Esophagus (tissue), 2 donors: Measurements from ENCODE around the gene PPIL3. TPM values are rescaled to one million over a fixed set of nuclear protein-coding genes. Genes with fewer than 3 reads are reported as not detected.

ENCODE experiments used
- H3K27ac ChIP-seq, 2 donors: one replicate each; pipeline ENCODE4 v1.5.1; 2013; ENCODE audit warnings: low read depth in 2 of 2, mild to moderate bottlenecking in 2 of 2, inconsistent platforms in 1 of 2, low read length in 1 of 2, moderate library complexity in 1 of 2
- H3K27me3 ChIP-seq, 2 donors: one replicate each; pipeline ENCODE4 v1.6.1; 2013; ENCODE audit warnings: low read length in 2 of 2, control low read depth in 1 of 2, mild to moderate bottlenecking in 1 of 2; ENCODE audit not compliant: insufficient read depth in 2 of 2, control insufficient read depth in 1 of 2
- H3K36me3 ChIP-seq, 2 donors: one replicate each; pipeline ENCODE4 v1.6.1; 2013; ENCODE audit warnings: low read length in 1 of 2; ENCODE audit not compliant: control insufficient read depth in 2 of 2, insufficient read depth in 2 of 2
- H3K4me1 ChIP-seq, 2 donors: one replicate each; pipeline ENCODE4 v1.6.1; 2013; ENCODE audit warnings: low read length in 1 of 2; ENCODE audit not compliant: control insufficient read depth in 2 of 2, insufficient read depth in 2 of 2
- H3K4me3 ChIP-seq, 2 donors: one replicate each; pipeline ENCODE4 v1.5.1; 2013; ENCODE audit warnings: low read length in 2 of 2, mild to moderate bottlenecking in 2 of 2, low read depth in 1 of 2, moderate library complexity in 1 of 2
- H3K9me3 ChIP-seq, 2 donors: one replicate each; pipeline ENCODE4 v1.6.1; 2013; ENCODE audit warnings: mild to moderate bottlenecking in 2 of 2, low read depth in 1 of 2, low read length in 1 of 2, moderate library complexity in 1 of 2; ENCODE audit not compliant: control insufficient read depth in 2 of 2, insufficient read depth in 1 of 2
- WGBS, 2 donors: extraction: QIAGEN DNeasy Blood & Tissue Kit; methylation state at CpG; one replicate each; pipeline ENCODE4 v1.1.7; 2013; 5-methylcytosine and 5-hydroxymethylcytosine counted together
- polyA plus RNA-seq, 2 donors: library from polyadenylated mRNA; stranded (reverse); fragments of 200-250 nt; gene quantifications; one replicate each; pipeline ENCODE4 v1.2.3, GENCODE V29; 2013
- donor health status: healthy with polysubstance abuse.
- donor health status: Bipolar disorder and iron deficiency.

The PPIL3 gene
- polyA plus RNA-seq: 10 to 100 TPM; 18.7 to 21.5 TPM

GRCh38 chr2:200888704-200889625 lies at the start of gene PPIL3, which contains the start of gene NIF3L1:
Gene PPIL3 (minus strand): TSS chr2:200889077. CDS start chr2:200887615, 1,462 bp downstream.
Gene NIF3L1 (plus strand): TSS chr2:200889371. CDS start chr2:200891944, 2,573 bp downstream.
- Histone ChIP-seq H3K27ac (peak within 1 kb of the TSS; percentile 92 to 100), H3K4me3 (peak within 1 kb of the TSS; percentile 68 to 85), H3K36me3 (no peaks in the 10 kb centered on the region), H3K4me1 (no peaks in the 10 kb centered on the region), H3K27me3 (no peaks in the 10 kb centered on the region), H3K9me3 (no peaks in the 10 kb centered on the region)
- WGBS, 2 donors: 0% methylated on average over 50 of the region's 50 CpGs

GRCh38 chr2:200930947-200931626 lies 42.2 kb upstream of the PPIL3 start:
- Histone ChIP-seq H3K9me3 (no peaks in the 10 kb centered on the region), H3K27ac (no peak overlapping the region), H3K27me3 (no peaks in the 10 kb centered on the region), H3K4me3 (no peak overlapping the region), H3K4me1 (no peaks in the 10 kb centered on the region), H3K36me3 (peaks cover 0 to 6% of the 10 kb centered on the region in 2 donors)
- 73 to 77% methylated on average over 3 of the region's 3 CpGs for WGBS, 2 donors

GRCh38 chr2:200929334-200930249 lies 40.7 kb upstream of the PPIL3 start:
- no peaks in the 10 kb centered on the region for H3K4me1 ChIP-seq
- no peak overlapping the region for H3K4me3 ChIP-seq
- peaks cover 3 to 6% of the 10 kb centered on the region in 2 donors for H3K36me3 ChIP-seq
- no peaks in the 10 kb centered on the region for H3K9me3 ChIP-seq
- H3K27ac ChIP-seq: no peak overlapping the region
- WGBS, 2 donors: 77 to 79% methylated on average over 2 of the region's 2 CpGs
- H3K27me3 ChIP-seq: no peaks in the 10 kb centered on the region

GRCh38 chr2:200922439-200922838 lies 33.6 kb upstream of the PPIL3 start:
- WGBS, 2 donors: 80 to 85% methylated on average over 6 of the region's 6 CpGs
- H3K4me3 ChIP-seq: no peak overlapping the region
- no peaks in the 10 kb centered on the region for H3K27me3 ChIP-seq
- peaks cover 0 to 5% of the 10 kb centered on the region in 2 donors for H3K36me3 ChIP-seq
- H3K27ac ChIP-seq: no peak overlapping the region
- H3K9me3 ChIP-seq: no peaks in the 10 kb centered on the region
- no peaks in the 10 kb centered on the region for H3K4me1 ChIP-seq

- no peaks in the 10 kb centered on the region for H3K9me3 ChIP-seq
- H3K36me3 ChIP-seq: no peaks in the 10 kb centered on the region
- no peaks in the 10 kb centered on the region for H3K27me3 ChIP-seq
- no peak overlapping the region for H3K27ac ChIP-seq
- no peak overlapping the region for H3K4me3 ChIP-seq
- no peaks in the 10 kb centered on the region for H3K4me1 ChIP-seq
Measured at GRCh38 chr2:200913654-200914053, 24.8 kb upstream of the PPIL3 start.

GRCh38 chr2:200909958-200910357 lies 21.1 kb upstream of the PPIL3 start:
- Histone ChIP-seq H3K4me1 (no peaks in the 10 kb centered on the region), H3K36me3 (peaks cover 0 to 3% of the 10 kb centered on the region in 2 donors), H3K27ac (no peak overlapping the region), H3K9me3 (no peaks in the 10 kb centered on the region), H3K4me3 (no peak overlapping the region), H3K27me3 (no peaks in the 10 kb centered on the region)
- WGBS, 2 donors: 96% methylated on average over 4 of the region's 4 CpGs

GRCh38 chr2:200905618-200906296 lies 16.9 kb upstream of the PPIL3 start:
- no peaks in the 10 kb centered on the region for H3K9me3 ChIP-seq
- no peak overlapping the region for H3K27ac ChIP-seq
- H3K36me3 ChIP-seq: peaks cover 0 to 3% of the 10 kb centered on the region in 2 donors
- 50 to 59% methylated on average over 2 of the region's 2 CpGs for WGBS, 2 donors
- H3K4me3 ChIP-seq: no peak overlapping the region
- H3K4me1 ChIP-seq: no peaks in the 10 kb centered on the region
- no peaks in the 10 kb centered on the region for H3K27me3 ChIP-seq

- Histone ChIP-seq H3K9me3 (no peaks in the 10 kb centered on the region), H3K27ac (no peak overlapping the region), H3K27me3 (no peaks in the 10 kb centered on the region), H3K4me3 (no peak overlapping the region), H3K36me3 (peaks cover 5 to 8% of the 10 kb centered on the region in 2 donors), H3K4me1 (no peaks in the 10 kb centered on the region)
- WGBS, 2 donors: 7 to 10% methylated on average over 4 of the region's 4 CpGs
Measured at GRCh38 chr2:200901459-200902072, 12.7 kb upstream of the PPIL3 start.
